ENCODE measurements around the gene EVI5L. TPM values are rescaled to one million over a fixed set of nuclear protein-coding genes. Genes with fewer than 3 reads are reported as not detected.
A peak's percentile ranks its signal among the peaks of the same experiment; 100 is the strongest.
"Not testable (repeated sequence)": the region's sequence is repeated elsewhere in the genome, so short reads cannot be mapped to it uniquely, and the experiment has no call there.

Gene EVI5L
- total and polyA plus RNA-seq, 7 experiments from 2014 or later = 2.5 to 12.2 (median 8.3) TPM

DNA sequence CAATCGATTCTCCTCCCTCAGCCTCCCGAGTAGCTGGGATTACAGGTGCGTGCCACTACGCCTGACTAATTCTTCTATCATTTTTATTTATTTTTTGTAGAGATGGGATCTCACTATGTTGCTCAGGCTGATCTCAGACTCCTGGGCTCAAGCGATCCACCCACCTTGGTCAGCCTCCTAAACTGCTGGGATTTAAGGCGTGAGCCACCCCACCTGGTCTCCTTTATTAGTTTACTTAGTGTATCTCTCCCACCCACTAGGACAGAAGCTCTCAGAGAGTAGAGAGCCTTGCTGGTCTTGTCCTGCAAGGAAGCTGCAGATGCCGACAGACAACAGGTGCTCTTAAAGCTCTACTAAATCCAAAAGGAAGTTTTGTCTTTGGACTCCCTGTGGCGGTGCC is 55.8 kb downstream of the EVI5L start:
- H3K36me3 Mint-ChIP-seq = no peaks in the 10 kb centered on the region
- Histone ChIP-seq H3K9me3 (ENCODE audit: control insufficient read depth in 2 of 3, low read length in 3 of 3) (no peaks in the 10 kb centered on the region), H3K27me3 (ENCODE audit: control insufficient read depth in 2 of 2, insufficient read depth in 2 of 2, low read length in 2 of 2) (peaks cover 0 to 3% of the 10 kb centered on the region in 2 donors), H3K4me3 (ENCODE audit: low read length) (no peak overlapping the region), H3K4me1 (ENCODE audit: control insufficient read depth in 2 of 2, insufficient read depth in 2 of 2, low read length in 2 of 2) (no peaks in the 10 kb centered on the region), H3K36me3 (ENCODE audit: control insufficient read depth in 2 of 3, insufficient read depth in 3 of 3, low read length in 3 of 3) (no peaks in the 10 kb centered on the region), H3K27ac (ENCODE audit: low read depth, low read length) (no peak overlapping the region)
- H3K9me3 Mint-ChIP-seq = peaks cover 0 to 1% (median 0%) of the 10 kb centered on the region in 11 donors
- POLR2A ChIA-PET = no interaction called here
- no peak for ATAC-seq
- CTCF ChIA-PET = no interaction called here
- no peak overlapping the region for H3K4me3 Mint-ChIP-seq
- peaks cover 0 to 5% (median 0%) of the 10 kb centered on the region in 7 donors for H3K4me1 Mint-ChIP-seq
- no peak for DNase-seq
- peak overlapping the region in 1 of 9 donors; percentile 14 for H3K27ac Mint-ChIP-seq
- peaks cover 5 to 20% (median 14%) of the 10 kb centered on the region in 5 donors for H3K27me3 Mint-ChIP-seq
- intact Hi-C loops (cut with micrococcal nuclease) = no loop called here

DNA sequence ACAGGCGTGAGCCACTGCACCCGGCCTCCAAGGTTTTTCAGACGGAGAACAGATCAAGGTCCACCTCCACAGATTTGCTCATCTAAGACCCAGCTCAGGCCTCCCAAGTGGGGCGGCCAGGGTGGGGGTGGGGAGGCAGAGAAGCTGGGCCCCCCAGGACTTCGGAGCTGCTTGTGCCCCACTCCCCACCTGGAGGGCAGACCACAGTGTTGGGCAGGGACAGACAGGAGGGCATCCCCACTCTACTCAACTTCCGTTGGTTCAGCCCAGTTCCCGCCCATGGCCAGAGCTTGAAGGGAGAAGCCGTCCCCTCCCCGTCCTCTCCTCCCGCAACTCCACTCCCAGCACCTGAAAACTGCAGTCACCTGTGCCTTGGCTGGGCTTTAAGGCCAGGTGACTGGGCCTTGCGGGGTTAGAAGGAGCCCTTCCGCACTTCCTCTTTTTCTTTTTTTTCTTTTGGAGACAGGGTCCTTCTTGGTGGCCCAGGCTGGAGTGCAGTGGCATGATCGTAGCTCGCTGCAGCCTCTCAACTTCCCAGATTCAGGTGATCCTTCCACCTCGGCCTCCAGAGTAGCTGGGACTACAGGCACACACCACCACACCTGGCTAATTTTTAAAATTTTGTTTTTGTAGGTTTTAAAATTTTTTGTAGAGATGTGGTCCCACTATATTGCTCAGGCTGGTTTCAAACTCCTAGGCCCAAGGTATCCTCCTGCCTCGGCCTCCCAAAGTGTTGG is 57.6 kb downstream of the EVI5L start:
- Histone ChIP-seq H3K4me3 (ENCODE audit: low read length) (no peak overlapping the region), H3K4me1 (ENCODE audit: control insufficient read depth in 2 of 2, insufficient read depth in 2 of 2, low read length in 2 of 2) (no peaks in the 10 kb centered on the region), H3K27me3 (ENCODE audit: control insufficient read depth in 2 of 2, insufficient read depth in 2 of 2, low read length in 2 of 2) (peaks cover 0 to 3% of the 10 kb centered on the region in 2 donors), H3K36me3 (ENCODE audit: control insufficient read depth in 2 of 3, insufficient read depth in 3 of 3, low read length in 3 of 3) (no peaks in the 10 kb centered on the region), H3K27ac (ENCODE audit: low read depth, low read length) (no peak overlapping the region), H3K9me3 (ENCODE audit: control insufficient read depth in 2 of 3, low read length in 3 of 3) (no peaks in the 10 kb centered on the region)
- H3K4me3 Mint-ChIP-seq = no peak overlapping the region
- no peaks in the 10 kb centered on the region for H3K36me3 Mint-ChIP-seq
- peaks cover 5 to 26% (median 17%) of the 10 kb centered on the region in 5 donors for H3K27me3 Mint-ChIP-seq
- ATAC-seq (no peak), DNase-seq (no peak)
- ChIA-PET CTCF (no interaction called here), POLR2A (interaction anchor here (1.0 kb wide), 1 partner anchor 12 kb away, joined by 3 read pairs; no protein-coding TSS in a partner anchor)
- H3K27ac Mint-ChIP-seq = no peak overlapping the region
- H3K9me3 Mint-ChIP-seq = peaks cover 0 to 1% (median 0%) of the 10 kb centered on the region in 11 donors
- intact Hi-C loops (cut with micrococcal nuclease) = no loop called here
- H3K4me1 Mint-ChIP-seq = peaks cover 0 to 5% (median 0%) of the 10 kb centered on the region in 7 donors

DNA sequence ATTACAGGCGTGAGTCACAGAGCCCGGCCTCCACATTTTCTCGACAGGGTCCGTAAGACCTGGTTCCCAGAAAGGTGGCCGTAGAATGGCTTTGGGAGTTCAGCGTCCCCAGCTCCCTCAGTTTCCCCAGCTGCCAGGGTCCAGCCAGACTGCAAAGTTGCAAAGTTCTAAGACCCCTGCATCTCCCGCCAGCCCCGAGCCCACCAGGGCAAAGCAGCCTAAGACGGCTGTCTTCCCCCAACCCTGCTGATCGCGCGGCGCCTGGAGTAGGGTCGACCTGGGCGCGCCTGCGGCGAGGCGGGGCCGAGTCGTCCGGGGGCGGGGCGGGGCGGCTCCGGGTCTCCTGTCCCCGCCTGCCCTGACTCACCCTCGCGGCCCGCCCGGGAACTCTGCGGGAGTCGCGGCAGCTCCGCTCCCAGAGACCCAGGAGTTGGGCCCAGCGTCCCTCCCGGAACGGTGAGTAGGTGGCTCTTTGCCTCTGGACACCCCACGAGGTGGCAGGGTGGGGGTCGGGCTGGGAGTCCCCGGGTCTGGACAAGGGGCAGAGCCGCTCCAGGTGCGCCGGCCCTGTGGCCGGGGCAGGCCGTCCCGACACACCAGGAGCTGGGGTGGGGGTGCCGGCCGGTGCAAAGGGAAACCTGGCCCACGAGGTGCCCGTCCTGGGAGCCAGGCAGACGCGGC is 58.3 kb downstream of the EVI5L start, which contains the start of gene LRRC8E:
LRRC8E (plus strand) TSS at position 366 of the 681 bp plus-strand sequence. CDS start 7,094 bp downstream, outside the sequence.
- no peaks in the 10 kb centered on the region for H3K36me3 Mint-ChIP-seq
- H3K4me1 Mint-ChIP-seq = peaks cover 0 to 5% (median 0%) of the 10 kb centered on the region in 7 donors
- Histone ChIP-seq H3K27ac (ENCODE audit: low read depth, low read length) (no peak within 1 kb of the TSS), H3K36me3 (ENCODE audit: control insufficient read depth in 2 of 3, insufficient read depth in 3 of 3, low read length in 3 of 3) (no peaks in the 10 kb centered on the region), H3K4me3 (ENCODE audit: low read length) (no peak within 1 kb of the TSS), H3K9me3 (ENCODE audit: control insufficient read depth in 2 of 3, low read length in 3 of 3) (no peaks in the 10 kb centered on the region), H3K27me3 (ENCODE audit: control insufficient read depth in 2 of 2, insufficient read depth in 2 of 2, low read length in 2 of 2) (peaks cover 0 to 3% of the 10 kb centered on the region in 2 donors), H3K4me1 (ENCODE audit: control insufficient read depth in 2 of 2, insufficient read depth in 2 of 2, low read length in 2 of 2) (no peaks in the 10 kb centered on the region)
- intact Hi-C loops (cut with micrococcal nuclease) = no loop called here
- POLR2A ChIA-PET = no interaction called here
- no peak within 1 kb of the TSS for H3K27ac Mint-ChIP-seq
- CTCF ChIA-PET = no interaction called here
- peaks cover 0 to 1% (median 0%) of the 10 kb centered on the region in 11 donors for H3K9me3 Mint-ChIP-seq
- peaks cover 5 to 26% (median 19%) of the 10 kb centered on the region in 5 donors for H3K27me3 Mint-ChIP-seq
- DNase-seq = peak in 1 of 9 donors; percentile 57
- ATAC-seq = peak; percentile 54
- H3K4me3 Mint-ChIP-seq = peak within 1 kb of the TSS in 1 of 10 donors; percentile 5

DNA sequence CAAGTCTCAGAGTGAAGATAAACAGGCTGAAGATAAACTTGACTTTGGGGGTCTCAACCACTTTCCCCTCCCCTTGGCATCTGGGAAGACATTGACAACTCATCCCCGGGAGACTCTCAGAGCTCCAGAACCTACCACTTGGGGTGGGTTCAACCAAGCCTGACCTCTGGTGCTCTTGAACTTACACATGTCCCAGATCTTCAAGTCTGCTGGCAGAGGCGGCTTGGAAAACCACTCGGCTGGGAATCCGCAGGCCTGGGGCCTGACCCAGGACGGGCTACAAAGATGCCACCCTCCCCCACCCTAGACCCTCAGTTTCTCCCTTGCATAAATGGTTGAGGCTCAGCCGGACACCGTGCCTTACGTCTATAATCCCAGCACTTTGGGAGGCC is 58.8 kb downstream of the EVI5L start:
- Histone ChIP-seq H3K4me3 (ENCODE audit: low read length) (no peak overlapping the region), H3K4me1 (ENCODE audit: control insufficient read depth in 2 of 2, insufficient read depth in 2 of 2, low read length in 2 of 2) (no peaks in the 10 kb centered on the region), H3K27ac (ENCODE audit: low read depth, low read length) (no peak overlapping the region), H3K9me3 (ENCODE audit: control insufficient read depth in 2 of 3, low read length in 3 of 3) (no peaks in the 10 kb centered on the region), H3K27me3 (ENCODE audit: control insufficient read depth in 2 of 2, insufficient read depth in 2 of 2, low read length in 2 of 2) (peaks cover 0 to 3% of the 10 kb centered on the region in 2 donors), H3K36me3 (ENCODE audit: control insufficient read depth in 2 of 3, insufficient read depth in 3 of 3, low read length in 3 of 3) (no peaks in the 10 kb centered on the region)
- intact Hi-C loops (cut with micrococcal nuclease) = no loop called here
- Mint-ChIP-seq H3K27ac (no peak overlapping the region), H3K4me1 (peaks cover 0 to 3% (median 0%) of the 10 kb centered on the region in 7 donors), H3K4me3 (peak overlapping the region in 1 of 10 donors; percentile 5), H3K36me3 (no peaks in the 10 kb centered on the region), H3K9me3 (peaks cover 0 to 1% (median 0%) of the 10 kb centered on the region in 11 donors), H3K27me3 (peaks cover 5 to 26% (median 19%) of the 10 kb centered on the region in 5 donors)
- no peak for DNase-seq
- no peak for ATAC-seq
- ChIA-PET CTCF (no interaction called here), POLR2A (no interaction called here)

DNA sequence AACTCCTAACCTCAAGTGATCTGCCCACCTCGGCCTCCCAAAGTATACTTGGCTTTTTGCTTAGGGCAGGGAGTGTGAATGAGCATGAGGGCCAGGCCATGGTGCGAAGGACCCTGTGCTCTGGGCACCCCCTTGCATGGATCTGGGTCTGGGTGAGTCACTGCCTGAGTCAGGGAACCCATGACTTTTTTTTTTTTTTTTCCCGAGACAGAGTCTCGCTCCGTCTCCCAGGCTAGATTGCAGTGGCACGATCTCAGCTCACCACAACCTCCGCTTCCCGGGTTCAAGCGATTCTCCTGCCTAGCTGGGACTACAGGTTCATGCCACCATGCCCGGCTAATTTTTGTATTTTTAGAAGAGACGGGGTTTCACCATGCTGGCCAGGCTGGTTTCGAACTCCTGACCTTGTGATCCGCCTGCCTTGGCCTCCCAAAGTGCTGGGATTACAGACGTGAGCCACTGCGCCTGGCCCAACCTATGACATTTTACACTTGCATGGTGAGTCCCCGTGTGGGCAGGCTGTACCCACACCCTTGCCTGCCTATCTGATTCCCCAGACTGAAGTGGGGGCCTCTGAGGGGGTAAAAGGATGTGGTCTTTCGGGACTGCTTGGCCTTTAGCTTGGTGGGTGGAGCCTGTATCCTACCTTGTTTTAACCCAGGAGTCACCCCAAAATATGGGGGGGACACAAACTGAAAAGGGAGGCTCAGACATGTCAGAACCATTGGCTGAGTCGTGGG is 63.5 kb downstream of the EVI5L start:
- H3K27me3 Mint-ChIP-seq = peaks cover 0 to 28% (median 14%) of the 10 kb centered on the region in 5 donors
- H3K4me1 Mint-ChIP-seq; DNase-seq; H3K9me3 Mint-ChIP-seq; POLR2A ChIA-PET; H3K27ac Mint-ChIP-seq; ATAC-seq; H3K36me3 Mint-ChIP-seq; H3K9me3 ChIP-seq (ENCODE audit: control insufficient read depth in 2 of 3, low read length in 3 of 3); H3K4me3 ChIP-seq (ENCODE audit: low read length); H3K36me3 ChIP-seq (ENCODE audit: control insufficient read depth in 2 of 3, insufficient read depth in 3 of 3, low read length in 3 of 3); intact Hi-C loops (cut with micrococcal nuclease); H3K4me1 ChIP-seq (ENCODE audit: control insufficient read depth in 2 of 2, insufficient read depth in 2 of 2, low read length in 2 of 2); H3K4me3 Mint-ChIP-seq; H3K27ac ChIP-seq (ENCODE audit: low read depth, low read length); H3K27me3 ChIP-seq (ENCODE audit: control insufficient read depth in 2 of 2, insufficient read depth in 2 of 2, low read length in 2 of 2): not testable (repeated sequence)
- CTCF ChIA-PET = interaction anchor here (0.6 kb wide), 1 partner anchor 82 kb away, joined by 3 read pairs; no protein-coding TSS in a partner anchor

DNA sequence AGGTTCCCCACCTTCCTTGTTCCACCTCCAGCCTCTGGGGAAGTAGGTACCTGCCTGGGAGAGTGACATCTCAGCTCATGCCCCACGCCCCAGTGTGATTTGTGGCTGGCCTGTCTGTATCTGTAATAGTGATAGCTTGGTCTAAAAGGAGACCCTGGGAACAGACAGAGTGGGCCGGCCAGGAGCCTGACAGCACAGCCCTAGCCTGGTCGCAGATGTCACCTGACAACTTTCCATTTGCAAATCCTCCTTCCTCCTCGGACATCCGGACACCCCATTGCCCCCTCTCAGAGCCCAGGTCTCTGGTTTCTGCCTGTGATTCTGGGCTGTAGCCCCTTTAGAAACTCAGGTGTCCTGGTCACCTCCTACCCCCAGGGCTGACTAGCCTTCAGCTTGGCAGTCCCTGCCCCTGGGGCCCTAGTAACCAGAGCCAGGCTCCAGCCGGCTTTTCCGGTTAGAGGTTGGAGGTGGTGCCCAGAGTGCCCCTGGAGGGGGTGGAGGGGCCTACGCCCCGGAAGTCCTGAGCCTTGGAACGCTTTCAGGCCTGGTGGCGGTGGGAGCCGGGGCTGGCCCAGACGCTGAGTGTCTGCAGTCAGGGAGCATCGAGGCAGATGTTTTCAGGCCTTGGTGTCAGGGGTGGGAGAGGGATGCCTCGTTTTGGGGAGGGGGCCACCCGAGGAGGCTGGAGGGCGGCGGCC is 64.7 kb downstream of the EVI5L start:
- ATAC-seq (no peak), DNase-seq (no peak)
- no peaks in the 10 kb centered on the region for H3K9me3 ChIP-seq (ENCODE audit: control insufficient read depth in 2 of 3, low read length in 3 of 3)
- ChIA-PET POLR2A (no interaction called here), CTCF (no interaction called here)
- Mint-ChIP-seq H3K4me1 (no peaks in the 10 kb centered on the region), H3K27ac (no peak overlapping the region), H3K9me3 (peaks cover 0 to 1% (median 0%) of the 10 kb centered on the region in 11 donors), H3K36me3 (no peaks in the 10 kb centered on the region), H3K27me3 (peaks cover 0 to 20% (median 9%) of the 10 kb centered on the region in 5 donors), H3K4me3 (peak overlapping the region in 1 of 10 donors; percentile 28)
- H3K36me3 ChIP-seq (ENCODE audit: control insufficient read depth in 2 of 3, insufficient read depth in 3 of 3, low read length in 3 of 3) = no peaks in the 10 kb centered on the region
- intact Hi-C loops (cut with micrococcal nuclease) = no loop called here
- H3K4me1 ChIP-seq (ENCODE audit: control insufficient read depth in 2 of 2, insufficient read depth in 2 of 2, low read length in 2 of 2) = no peaks in the 10 kb centered on the region
- no peak overlapping the region for H3K27ac ChIP-seq (ENCODE audit: low read depth, low read length)
- H3K27me3 ChIP-seq (ENCODE audit: control insufficient read depth in 2 of 2, insufficient read depth in 2 of 2, low read length in 2 of 2) = no peaks in the 10 kb centered on the region
- H3K4me3 ChIP-seq (ENCODE audit: low read length) = no peak overlapping the region

Measured in naive thymus-derived CD4-positive, alpha-beta T cell (primary cell).